Left ventricle myocardium inferior (tissue), 1 donor: ENCODE measurements around the gene TOP3B. TPM values are rescaled to one million over a fixed set of nuclear protein-coding genes. Genes with fewer than 3 reads are reported as not detected.

Source experiments
- DNase-seq: peaks from one replicate; pipeline ENCODE4 v3.0.0-alpha.2; 2020
- H3K27ac ChIP-seq: fragments of 200-600 bp; replicated peaks from 2 replicates; pipeline ENCODE4 v1.8.0; 2021
- H3K27me3 ChIP-seq: fragments of 200-600 bp; 2 replicates; pipeline ENCODE4 v1.8.0; 2021; ENCODE audit warnings: low read depth
- H3K36me3 ChIP-seq: fragments of 200-600 bp; 2 replicates; pipeline ENCODE4 v1.8.0; 2021
- H3K4me1 ChIP-seq: fragments of 200-600 bp; 2 replicates; pipeline ENCODE4 v1.8.0; 2021
- H3K4me3 ChIP-seq: fragments of 200-600 bp; 2 replicates; pipeline ENCODE4 v1.8.0; 2021; ENCODE audit warnings: mild to moderate bottlenecking, moderate library complexity
- H3K9me3 ChIP-seq: fragments of 200-600 bp; replicated peaks from 2 replicates; pipeline ENCODE4 v1.8.0; 2021
- intact Hi-C: fragments of 100-400 bp; cut with micrococcal nuclease; formaldehyde crosslinking; loops from one replicate; pipeline ENCODE4 v1.11.0; 2022
- total RNA-seq: library from RNA; stranded (reverse); fragmentation: NEBNext Ultra II Directional; extraction: Animal tissue kit (Norgen Biotek cat#: 25700); gene quantifications from one replicate; pipeline ENCODE4 v1.2.1, GENCODE V29; 2021
- TF ChIP-seq, protein P1 (sequence below): fragments of 200-600 bp; IDR thresholded peaks from 2 replicates; pipeline ENCODE4 v1.8.0; 2021; ENCODE audit warnings: antibody characterized with exemption, mild to moderate bottlenecking, borderline replicate concordance
- donor health status: DM: no; HTN: yes; CAD: no; lungs with severe emphysema.

The TOP3B gene
- total RNA-seq, 1 donor from 2014 or later, result 11.2 TPM

GRCh38 chr22:21991774-21992173 lies 9.2 kb upstream of the TOP3B start:
- intact Hi-C loops, result no loop called here

DNA sequence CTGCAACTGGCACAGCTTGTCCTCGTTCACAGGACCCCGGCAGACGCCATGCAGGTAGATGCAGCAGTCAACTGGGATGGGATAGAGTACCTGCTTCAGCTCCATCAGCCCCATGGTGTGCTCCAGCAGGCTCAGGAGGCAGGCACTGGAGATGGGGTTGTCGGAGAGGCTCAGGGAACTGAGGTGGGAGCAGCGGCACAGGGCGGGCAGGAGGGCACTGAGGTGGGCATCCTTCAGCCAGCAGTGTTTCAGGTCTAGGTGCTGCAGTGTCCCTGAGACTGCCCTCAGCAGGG lies 8.7 kb upstream of the TOP3B start:
- Histone ChIP-seq H3K36me3 (no peaks in the 10 kb centered on the region), H3K9me3 (no peaks in the 10 kb centered on the region), H3K4me1 (no peaks in the 10 kb centered on the region), H3K4me3 (no peak overlapping the region), H3K27ac (no peak overlapping the region), H3K27me3 (peaks cover 30% of the 10 kb centered on the region)
- TF ChIP-seq, protein P1, sequence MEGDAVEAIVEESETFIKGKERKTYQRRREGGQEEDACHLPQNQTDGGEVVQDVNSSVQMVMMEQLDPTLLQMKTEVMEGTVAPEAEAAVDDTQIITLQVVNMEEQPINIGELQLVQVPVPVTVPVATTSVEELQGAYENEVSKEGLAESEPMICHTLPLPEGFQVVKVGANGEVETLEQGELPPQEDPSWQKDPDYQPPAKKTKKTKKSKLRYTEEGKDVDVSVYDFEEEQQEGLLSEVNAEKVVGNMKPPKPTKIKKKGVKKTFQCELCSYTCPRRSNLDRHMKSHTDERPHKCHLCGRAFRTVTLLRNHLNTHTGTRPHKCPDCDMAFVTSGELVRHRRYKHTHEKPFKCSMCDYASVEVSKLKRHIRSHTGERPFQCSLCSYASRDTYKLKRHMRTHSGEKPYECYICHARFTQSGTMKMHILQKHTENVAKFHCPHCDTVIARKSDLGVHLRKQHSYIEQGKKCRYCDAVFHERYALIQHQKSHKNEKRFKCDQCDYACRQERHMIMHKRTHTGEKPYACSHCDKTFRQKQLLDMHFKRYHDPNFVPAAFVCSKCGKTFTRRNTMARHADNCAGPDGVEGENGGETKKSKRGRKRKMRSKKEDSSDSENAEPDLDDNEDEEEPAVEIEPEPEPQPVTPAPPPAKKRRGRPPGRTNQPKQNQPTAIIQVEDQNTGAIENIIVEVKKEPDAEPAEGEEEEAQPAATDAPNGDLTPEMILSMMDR, result no peak
- intact Hi-C loops, result no loop called here
- DNase-seq, result no peak

More at GRCh38 chr22:21991774-21992173, 9.2 kb upstream of the TOP3B start:
- H3K9me3 ChIP-seq, result no peaks in the 10 kb centered on the region
- no peaks in the 10 kb centered on the region for H3K4me1 ChIP-seq
- no peak overlapping the region for H3K4me3 ChIP-seq
- no peaks in the 10 kb centered on the region for H3K36me3 ChIP-seq
- TF ChIP-seq, protein P1, result no peak
- no peak overlapping the region for H3K27ac ChIP-seq
- peaks cover 30% of the 10 kb centered on the region for H3K27me3 ChIP-seq
- no peak for DNase-seq

- intact Hi-C loops, result no loop called here
- TF ChIP-seq, protein P1, result no peak
Observed at GRCh38 chr22:21990445-21991303, 8.1 kb upstream of the TOP3B start.

DNA sequence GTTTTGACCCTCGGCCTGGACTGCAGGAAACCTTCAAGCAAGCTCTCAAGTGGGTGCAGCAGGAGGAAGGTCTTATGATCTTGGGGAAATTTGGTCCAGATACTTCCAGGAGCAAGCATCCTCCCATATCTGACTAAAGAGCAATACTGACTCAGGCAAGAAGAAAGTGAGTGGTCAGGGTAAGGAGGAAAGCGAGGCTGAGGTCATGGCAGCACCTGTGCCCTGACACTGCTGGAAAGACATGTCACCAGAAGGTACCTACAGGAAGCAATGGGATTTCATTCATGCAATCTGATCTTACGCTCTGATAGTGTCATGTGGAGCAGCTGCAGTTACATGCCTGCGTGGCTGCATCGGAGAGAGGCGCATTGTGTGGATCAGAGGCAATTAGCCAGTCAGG lies 6.5 kb upstream of the TOP3B start:
- H3K9me3 ChIP-seq, result no peaks in the 10 kb centered on the region
- H3K4me3 ChIP-seq, result no peak overlapping the region
- intact Hi-C loops, result no loop called here
- no peaks in the 10 kb centered on the region for H3K4me1 ChIP-seq
- no peak overlapping the region for H3K27ac ChIP-seq
- no peak for DNase-seq
- H3K27me3 ChIP-seq, result peaks cover 30% of the 10 kb centered on the region
- TF ChIP-seq, protein P1, result no peak
- H3K36me3 ChIP-seq, result no peaks in the 10 kb centered on the region

More at GRCh38 chr22:21990445-21991303, 8.1 kb upstream of the TOP3B start:
- no peaks in the 10 kb centered on the region for H3K9me3 ChIP-seq
- no peak for DNase-seq
- no peak overlapping the region for H3K4me3 ChIP-seq
- no peaks in the 10 kb centered on the region for H3K36me3 ChIP-seq
- no peak overlapping the region for H3K27ac ChIP-seq
- H3K27me3 ChIP-seq, result peaks cover 30% of the 10 kb centered on the region
- H3K4me1 ChIP-seq, result no peaks in the 10 kb centered on the region

DNA sequence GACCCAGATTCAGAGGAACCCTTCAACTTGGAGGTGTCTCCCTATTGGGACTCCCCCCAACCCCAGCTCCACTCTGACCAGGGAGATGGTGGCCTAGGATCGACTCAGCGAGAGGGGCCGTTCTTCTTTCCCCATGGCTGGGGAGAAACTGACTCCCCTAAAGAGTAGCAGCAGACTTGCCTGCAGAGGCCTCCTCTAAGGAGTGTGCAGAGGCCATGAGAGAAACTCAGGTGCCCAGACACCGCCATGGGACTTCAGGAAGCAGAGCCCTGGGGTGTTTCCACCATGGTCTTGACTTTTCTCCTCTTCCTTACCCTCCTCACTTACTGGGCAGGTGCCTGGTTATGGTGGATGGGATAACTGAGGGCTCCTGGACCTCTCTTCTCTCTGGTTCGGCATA lies 2.6 kb upstream of the TOP3B start:
- Histone ChIP-seq H3K9me3 (no peaks in the 10 kb centered on the region), H3K27me3 (peaks cover 6% of the 10 kb centered on the region), H3K4me1 (peaks cover 23% of the 10 kb centered on the region), H3K27ac (no peak overlapping the region), H3K4me3 (no peak overlapping the region), H3K36me3 (no peaks in the 10 kb centered on the region)
- TF ChIP-seq, protein P1, result no peak
- no peak for DNase-seq
- intact Hi-C loops, result no loop called here
